ENCODE data around the gene MSH3.

The MSH3 gene

DNA sequence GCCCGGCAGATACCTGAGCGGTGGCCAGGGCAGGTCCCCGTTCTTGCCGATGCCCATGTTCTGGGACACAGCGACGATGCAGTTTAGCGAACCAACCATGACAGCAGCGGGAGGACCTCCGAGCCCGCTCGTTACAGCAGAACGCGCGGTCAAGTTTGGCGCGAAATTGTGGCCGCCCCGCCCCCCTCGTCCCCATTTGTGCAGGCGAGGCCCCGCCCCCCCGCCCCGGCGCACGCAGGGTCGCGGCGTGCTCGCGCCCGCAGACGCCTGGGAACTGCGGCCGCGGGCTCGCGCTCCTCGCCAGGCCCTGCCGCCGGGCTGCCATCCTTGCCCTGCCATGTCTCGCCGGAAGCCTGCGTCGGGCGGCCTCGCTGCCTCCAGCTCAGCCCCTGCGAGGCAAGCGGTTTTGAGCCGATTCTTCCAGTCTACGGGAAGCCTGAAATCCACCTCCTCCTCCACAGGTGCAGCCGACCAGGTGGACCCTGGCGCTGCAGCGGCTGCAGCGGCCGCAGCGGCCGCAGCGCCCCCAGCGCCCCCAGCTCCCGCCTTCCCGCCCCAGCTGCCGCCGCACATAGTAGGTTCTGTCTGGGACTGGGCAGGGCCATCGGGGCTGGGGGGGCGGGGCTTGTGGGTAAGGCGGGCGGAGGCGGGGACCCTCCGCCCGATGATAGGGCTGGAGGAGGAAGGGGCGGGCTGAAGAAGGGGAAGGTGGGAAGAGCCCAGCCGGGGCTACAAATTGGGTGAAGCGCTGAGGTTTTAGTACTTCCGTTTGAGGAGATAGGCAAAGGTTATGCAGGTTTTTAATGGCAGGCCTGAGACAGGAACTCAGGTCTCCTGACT is at the start of gene MSH3, which contains the start of gene DHFR:
Gene MSH3, plus strand, starts transcription at position 262 of the 840 bp plus-strand sequence. Its CDS starts 76 bp downstream, at position 338.
Gene DHFR, minus strand, starts transcription at position 593 of the 840 bp plus-strand sequence. Its CDS starts 494 bp downstream, at position 99.
- DNase-seq = peak; percentile 88 to 90

DNA sequence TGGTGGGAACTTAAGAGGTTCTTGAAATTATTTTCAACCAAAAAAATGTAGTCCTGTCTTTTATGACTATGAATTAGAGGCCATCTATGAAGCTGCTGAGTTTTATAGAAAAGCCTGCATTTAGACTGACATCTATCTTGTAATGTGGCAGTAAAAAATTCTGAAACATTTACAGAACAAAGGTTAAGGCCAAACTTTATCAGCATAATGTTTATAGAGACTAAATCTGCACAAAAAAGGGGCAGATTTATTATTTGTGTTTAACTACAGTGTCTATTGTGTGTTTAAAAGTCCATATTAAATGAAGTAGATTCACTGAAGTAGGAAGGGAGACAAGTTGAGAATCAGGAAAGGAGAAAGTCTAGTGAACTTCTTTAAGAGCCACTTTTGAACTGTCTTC is 47.1 kb upstream of the MSH3 start:
- DNase-seq = no peak

DNA sequence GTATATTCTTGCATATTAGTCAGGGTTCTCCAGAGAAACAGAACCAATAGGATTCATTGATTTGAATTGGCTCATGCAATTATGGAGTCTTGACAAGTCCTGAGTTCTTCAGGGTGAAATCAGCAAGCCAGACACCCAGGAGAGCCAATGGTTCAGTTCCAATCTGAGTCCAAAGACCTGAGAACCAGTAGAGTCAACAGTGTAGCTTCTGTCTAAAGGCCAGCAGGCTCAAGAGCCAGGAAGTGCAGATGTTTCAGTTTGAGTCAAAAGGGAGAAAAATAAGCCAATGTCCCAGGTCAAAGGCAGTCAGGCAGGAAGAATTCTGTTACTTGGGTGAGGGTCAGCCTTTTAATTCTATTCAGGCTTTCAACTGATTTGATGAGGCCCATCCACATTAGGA is 46.6 kb upstream of the MSH3 start:
- DNase-seq = no peak

DNA sequence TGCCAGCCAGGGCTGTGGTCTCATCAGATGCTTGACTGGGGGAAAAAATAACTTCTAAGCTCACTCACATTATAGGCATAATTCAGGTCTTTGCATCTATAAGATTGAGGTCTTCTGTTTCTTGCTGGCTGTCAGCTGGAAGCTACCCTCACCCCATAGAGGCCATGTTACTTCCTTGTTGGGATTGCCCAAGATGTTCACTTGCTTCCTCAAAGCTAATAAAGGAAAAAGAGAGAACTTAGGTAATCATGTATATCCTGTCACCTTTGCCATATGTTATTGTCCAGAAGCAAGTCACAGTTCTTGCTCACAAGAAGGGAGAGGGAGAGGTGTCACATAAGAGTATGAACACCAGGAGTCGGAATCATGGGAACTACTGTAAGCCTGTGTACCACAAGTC is 45.7 kb upstream of the MSH3 start:
- peak; percentile 55 to 74 for DNase-seq

DNA sequence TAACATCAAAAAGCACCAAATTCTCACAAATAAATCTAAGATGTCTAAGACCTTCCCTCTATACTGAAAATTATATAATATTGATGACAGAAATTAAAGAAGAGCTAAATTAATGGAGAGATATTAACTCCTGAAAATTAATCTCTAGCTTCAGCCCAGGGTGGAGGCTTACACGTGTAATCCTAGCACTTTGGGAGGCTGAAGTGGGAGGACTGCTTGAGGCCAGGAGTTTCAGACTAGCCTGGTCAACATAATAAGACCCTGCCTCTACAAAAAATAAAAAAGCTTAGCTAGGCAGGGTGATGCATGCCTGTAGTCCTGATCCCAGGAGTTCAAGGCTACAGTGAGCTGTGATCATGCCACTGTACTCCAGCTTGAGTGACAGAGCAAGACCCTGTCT is 44.8 kb upstream of the MSH3 start:
- DNase-seq = no peak

DNA sequence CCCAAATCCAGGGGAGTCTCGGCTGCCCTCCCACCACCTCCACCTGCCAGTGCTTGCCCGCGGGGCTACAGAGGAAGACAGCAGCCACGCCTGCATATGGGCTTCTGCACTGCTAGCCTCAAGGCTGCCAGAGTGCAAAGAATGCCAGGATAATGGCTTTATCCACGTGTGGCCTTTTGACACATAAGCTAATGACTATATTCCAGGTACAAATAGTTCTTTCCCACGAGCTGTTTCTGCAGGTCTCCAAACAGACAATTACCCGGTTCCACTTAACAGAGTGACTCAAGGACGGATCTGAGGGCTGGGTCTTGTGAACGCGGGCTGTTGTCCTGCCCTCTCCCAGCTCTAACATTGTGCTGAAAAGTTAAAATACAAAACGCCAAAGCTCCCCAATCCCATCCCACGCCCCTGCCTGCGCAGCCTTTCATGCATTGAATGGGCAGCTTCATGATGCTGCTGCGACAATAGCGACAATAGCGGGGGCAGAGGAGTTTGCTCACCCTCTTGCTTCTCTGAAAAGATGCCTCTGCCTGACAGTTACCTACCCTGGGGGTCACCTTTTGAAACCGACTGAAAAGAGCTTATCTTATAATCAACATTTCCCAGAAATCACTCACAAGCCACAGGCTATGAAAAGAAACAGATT is 39.1 kb upstream of the MSH3 start:
- DNase-seq = no peak

DNA sequence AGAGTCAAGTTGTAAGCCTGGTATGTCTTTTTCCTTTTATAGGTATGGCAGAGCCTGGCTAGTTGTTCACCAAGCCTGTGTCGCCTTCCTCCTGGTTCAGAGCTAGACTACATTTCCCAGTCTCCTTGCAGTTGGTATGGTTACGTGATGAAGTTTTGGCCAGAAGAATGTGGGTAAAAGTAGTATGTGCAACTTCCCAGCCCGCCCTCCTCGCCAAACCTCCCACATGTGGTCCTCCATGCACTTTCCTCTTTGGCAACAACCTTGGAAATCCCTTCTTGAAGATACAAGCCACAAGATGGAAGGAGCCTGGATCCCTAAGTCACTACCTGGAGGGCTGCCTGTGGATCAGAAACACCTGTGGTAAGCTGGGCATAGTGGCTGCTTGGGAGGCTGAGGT is 36.0 kb upstream of the MSH3 start:
- peak; percentile 14 to 50 for DNase-seq

DNA sequence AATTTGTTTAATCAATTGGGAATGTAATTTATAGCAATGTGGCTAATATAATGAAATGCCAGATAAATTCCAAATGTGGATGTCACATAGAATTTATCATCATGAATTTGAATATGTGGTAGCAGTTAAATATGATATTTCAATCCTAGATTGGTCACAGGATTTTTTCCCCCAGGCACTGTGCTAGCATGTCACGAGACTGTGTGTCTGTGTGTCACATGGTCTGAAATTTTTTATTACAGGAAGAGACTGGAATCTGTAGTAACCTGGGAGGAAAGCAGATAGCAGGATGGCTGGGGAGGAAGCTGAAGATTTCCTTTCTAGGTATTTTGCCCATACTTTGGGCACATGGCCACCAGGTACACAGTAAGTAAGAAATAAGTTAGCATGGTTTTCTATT is 35.4 kb upstream of the MSH3 start:
- DNase-seq = peak in 1 of 2 donors; percentile 37

DNA sequence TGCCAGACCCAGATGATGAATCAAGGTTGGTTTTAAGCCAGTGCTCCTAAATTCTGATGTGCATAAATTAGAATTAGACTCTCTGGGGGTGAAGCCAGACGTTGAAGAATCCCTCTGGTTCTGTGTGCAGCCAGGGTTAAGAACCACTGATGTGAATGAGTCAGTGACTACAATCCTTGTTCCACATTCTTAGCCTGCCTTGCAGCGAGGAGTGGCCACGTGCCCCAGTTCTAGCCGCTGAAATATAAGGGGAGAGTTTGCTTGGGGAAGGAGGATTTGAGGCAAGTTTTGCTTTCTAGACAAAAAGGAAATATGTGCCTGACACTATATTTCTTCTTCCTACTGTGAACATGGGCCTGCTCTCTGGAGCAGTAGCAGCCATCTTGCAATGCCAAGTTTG is 34.2 kb upstream of the MSH3 start:
- DNase-seq = peak; percentile 66 to 74

DNA sequence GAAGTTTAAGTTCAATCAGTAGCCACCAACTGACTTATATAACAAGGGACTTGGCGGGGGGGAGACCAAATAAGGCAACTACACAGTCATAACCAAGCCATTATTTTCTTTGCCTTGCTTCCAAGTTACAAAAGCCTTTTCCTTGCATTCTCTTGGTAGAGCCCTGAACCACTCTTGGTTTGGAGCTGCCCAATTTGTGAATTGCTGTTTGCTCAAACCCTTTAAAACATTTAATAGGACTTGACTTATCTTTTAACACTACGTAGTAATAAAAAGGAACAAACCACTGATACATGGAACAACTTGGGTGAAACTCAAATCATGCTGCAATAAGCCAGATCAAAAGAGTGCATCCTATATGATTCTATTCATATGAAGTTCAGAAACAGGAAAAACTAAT is 31.7 kb upstream of the MSH3 start:
- DNase-seq = no peak

DNA sequence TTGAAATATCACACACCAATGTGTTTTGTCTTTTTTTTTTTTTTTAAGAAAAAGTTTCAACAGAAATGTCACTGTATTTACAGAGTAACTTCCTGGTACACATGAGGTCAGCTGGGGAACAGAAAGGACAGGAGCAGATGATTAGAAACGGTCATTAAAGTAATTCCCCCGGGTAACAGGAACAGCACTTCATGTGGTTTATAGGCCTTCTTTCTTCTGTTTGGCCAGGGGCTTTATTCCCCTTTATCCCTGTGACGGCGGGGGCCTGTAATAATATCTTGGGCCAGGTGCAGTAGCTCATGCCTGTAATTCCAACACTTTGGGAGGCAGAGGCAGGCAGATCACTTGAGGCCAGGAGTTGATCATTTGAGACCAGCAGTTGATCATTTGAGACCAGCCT is 30.5 kb upstream of the MSH3 start:
- peak; percentile 37 to 49 for DNase-seq

DNA sequence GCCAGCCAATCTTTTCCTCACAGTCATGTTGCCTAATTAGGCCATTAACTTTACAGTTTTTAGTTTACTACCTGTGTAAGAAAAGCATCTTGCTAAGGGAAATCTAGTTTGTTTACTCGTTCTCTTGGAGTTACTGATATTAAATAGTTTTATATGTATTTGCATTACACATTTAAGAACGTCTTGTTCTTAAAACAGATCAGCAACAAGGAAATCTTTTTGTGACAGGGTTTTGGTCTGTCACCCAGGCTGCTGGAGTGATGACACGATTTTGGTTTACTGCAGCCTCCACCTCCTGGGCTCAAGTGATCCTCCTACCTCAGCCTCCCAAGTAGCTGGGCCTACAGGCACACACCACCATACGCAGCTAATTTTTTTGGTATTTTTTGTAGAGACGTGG is 29.2 kb upstream of the MSH3 start:
- no peak for DNase-seq

DNA sequence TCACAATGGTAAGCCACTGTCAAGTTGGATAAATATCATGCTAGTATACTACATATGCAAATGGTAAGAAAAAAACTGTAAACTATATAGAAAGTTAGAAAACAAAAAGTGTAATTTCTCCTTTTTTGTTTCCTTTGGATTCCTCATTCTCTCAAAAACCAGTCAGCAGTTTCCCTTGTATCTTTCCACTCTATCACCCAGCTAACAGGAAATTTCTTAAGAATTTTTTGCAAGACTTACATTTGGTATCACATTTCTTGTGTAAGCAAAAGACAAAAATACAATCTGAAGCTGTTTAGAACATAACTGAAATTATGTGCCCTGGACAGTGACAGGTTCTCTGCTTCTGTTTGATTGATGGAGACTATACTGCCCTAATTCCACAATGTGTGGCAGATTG is 25.2 kb upstream of the MSH3 start:
- peak; percentile 35 to 49 for DNase-seq

DNA sequence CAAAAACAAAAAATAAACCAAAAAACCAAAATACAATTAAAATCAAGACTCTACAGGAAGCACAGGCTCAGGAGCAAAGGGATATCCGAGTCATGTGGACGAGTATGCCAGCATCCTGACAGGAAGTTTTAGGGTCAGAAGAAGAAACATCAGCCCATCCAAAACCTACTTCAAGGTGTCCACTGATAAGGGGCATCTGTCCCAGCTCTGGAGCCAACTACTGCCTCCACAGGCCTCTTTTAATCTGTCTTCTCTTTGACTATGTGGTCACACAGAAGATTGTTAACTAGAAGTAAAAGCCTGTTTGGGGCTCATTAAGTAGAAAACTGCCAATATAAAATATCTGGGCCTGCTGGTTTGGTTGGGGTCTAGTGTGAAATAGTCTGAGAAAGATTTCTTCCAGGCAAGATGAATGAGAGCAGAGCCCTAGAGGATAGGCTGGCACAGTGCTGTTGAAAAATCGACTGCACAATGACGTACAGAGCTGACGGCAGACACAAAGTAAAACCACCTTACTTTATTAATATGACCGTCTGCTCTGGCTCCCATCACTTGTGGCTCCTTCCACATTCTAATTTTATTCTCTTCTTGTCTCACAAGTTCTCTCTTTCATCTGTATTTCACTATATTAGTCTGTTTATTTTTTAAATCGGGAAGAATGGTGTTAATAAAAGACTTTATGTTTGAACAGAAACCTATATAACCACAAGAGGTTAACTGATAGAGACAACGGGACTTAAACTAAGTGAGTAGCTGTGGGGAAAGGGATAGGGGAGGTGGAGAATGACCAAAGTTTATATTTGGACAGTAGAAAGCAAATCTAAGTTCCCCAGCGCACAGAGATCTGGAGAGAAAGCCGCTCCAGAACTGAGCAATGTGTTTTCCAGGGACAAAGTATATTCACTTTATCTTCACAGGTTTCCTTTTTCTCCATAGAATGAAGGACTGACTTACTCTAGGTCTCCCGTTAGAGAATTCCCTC is 22.9 kb upstream of the MSH3 start:
- no peak for DNase-seq

DNA sequence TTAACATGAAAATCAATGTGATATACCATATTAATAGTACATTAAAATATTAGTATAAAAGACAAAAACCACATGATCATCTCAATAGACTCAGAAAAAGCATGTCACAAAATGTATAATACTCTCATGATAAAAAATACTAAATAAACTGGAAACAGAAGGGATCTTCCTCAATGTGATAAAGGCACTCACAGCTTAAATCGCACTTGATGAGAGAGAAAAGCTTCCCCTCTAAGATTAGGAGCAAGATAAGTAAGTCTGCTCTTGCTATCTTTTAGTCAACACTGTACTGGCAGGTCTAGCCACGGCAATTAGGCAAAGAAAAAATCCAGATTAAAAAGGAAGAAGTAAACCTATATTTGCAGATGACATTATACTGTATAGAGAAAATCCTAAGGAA is 21.8 kb upstream of the MSH3 start:
- DNase-seq = no peak

DNA sequence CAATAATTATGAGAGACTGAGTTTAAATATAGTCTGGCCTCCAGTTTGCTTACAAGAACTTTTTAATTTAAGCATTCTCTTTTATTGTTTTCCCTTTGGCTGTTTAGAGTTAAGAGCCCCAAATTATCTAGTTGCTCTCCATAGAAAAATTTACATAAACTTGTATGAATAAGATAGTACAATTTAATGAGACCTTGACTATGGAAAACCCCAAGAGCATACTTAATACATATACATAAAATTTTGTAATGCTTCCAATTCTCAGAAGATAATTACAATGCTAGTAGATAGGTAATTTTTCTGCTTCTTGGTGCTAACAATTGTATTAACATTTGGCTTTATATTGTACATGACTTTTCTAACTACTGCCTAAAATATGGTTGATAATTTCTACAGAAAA is 20.3 kb upstream of the MSH3 start:
- no peak for DNase-seq

DNA sequence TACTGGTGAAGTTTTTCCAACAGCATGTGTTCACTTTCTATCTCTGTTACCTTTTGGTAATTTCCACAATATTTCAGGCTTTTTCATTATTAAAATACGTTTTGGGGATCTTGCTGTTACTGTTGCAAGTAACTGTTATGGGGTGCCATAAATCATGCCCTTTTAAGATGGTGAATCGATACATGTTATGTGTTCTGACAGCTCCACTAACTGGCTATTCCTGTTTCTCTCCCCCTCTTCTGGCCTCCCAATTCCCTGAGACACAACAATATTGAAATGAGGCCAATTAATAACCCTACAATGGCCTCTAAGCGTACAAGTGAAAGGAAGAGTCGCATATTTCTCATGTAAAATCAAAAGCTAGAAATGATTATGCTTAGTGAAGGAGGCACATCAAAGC is 13.1 kb upstream of the MSH3 start:
- no peak for DNase-seq

DNA sequence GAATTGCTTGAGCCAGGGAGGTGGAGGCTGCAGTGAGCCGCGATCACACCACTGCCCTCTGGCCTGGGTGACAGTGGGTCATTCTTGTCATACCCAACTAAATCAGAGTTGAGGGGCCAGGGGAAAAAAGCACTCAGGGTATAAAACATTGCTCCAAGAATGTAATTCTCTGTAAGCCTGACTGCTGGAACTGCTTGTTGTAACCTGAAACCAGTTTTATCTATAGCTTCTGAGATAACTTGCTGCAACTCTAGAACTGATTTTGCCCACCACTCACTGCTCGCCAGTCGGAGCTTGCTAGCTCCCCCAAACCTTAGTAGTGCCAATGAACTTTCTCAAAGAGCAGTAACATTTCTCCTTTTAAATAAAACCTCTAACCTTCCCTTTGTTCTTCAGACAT is 9.6 kb upstream of the MSH3 start:
- no peak for DNase-seq

DNA sequence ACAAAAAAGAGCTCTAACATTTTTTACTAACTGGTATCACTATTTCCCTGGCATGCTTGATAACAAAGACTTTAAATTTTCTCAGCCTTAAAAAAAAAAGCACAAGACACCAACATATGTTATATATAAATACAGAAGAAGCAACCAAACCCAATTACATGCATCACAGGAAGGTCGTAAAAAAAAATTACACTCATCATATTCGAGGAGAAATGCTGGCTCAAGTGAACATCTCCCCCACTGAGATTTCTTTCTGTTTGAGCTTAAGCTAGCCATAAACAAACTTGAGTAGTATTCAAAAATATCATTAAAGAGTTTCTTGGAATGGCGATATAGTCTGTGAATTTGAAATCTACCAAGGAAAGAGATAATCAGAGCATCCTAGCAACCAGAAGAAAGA is 7.5 kb upstream of the MSH3 start:
- no peak for DNase-seq

DNA sequence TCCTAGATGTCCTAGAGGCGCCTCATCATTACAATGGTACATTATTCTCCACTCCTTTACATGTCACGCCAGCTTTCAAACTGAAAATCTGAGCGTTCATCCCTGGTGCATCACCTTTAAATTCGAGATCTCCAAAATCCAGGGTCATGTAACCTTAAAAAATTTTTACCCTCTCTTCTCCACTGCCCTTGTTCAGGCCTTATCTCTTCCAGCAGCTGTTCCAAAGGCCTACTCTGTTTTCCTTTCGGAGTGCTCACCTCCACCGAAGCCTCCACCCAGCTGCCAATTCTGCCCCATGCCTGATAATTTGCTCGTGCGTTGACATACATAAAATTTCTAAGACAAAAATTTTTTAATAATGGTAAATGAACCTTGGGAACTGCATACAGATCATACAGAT is 950 bp upstream of the MSH3 start:
- no peak for DNase-seq

DNA sequence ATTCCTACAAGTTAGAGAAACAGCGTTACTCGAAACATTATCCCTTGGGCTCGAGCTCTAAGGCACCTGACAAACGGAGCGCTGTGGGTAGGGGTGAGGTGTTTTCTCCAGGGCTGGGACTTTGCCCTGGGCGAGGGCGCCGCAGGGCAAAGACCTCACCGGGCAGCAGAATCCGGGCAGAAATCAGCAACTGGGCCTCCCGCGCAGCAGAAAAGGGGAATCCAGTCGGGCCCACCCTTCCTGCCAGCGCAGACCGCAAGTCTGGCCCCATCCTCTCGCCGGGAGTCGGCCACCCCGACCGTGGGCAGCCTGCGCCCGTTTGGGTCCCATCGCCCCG is 430 bp upstream of the MSH3 start:
- DNase-seq = peak in 1 of 2 donors; percentile 12

DNA sequence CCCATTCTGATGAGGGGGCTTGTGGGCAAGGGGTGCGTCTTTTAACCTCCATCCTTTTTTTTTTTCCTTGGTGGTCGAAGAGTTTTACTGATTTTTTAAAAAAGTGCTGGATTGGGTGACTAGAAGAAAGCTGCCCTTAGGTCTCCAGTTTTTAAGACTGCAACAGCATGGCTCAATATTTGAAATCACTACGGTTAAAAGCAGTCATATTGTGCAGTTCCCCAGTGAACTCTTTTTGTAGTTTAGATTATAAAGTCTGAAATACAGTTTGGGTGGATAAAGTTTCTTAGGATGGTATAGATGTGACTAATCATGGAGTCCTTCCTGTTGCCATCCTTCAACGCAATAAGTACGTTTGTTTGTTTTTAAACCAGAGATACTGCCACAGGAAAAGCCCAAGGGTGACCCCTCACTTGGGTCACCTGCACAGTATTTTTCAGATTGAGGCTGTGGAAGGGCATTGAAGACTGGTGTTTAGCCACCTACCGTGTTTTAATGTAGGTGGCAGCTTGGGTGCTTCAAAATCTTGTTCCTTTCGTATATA is 851 bp downstream of the MSH3 start:
- DNase-seq = peak in 1 of 2 donors; percentile 3

DNA sequence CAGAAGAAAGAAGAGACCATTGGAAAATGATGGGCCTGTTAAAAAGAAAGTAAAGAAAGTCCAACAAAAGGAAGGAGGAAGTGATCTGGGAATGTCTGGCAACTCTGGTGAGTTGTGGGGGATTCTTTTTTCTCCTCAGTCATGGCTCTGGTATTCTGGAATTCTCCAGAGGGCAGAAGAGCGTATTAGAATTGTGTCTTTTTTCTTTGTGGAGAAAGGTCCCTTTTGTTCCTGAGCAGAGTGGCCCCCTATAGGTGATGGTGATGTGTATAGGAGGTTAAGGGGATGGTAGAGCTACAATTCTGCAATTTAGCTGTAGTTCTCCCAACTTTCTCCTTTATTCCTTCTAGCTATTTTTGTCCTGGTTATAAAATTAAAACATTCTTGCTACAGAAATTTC is 2.0 kb downstream of the MSH3 start:
- DNase-seq = no peak

Data from inflammatory macrophage treated with lipopolysaccharide for 1 hour (primary cell).